ENCODE measurements around the gene MKKS. TPM values are rescaled to one million over a fixed set of nuclear protein-coding genes. Genes with fewer than 3 reads are reported as not detected.

The MKKS gene
- total RNA-seq, 1 experiment from 2014 or later = 16.3 TPM

GRCh38 chr20:10357061-10357708 is 76.8 kb downstream of the MKKS start:
- H3K27ac ChIP-seq = no peak overlapping the region
- H3K27me3 ChIP-seq = no peaks in the 10 kb centered on the region
- DNase-seq = no peak
- H3K36me3 ChIP-seq = no peaks in the 10 kb centered on the region
- H3K9me3 ChIP-seq (replicated peaks) = no peaks in the 10 kb centered on the region
- no peak overlapping the region for H3K4me3 ChIP-seq
- peaks cover 16% of the 10 kb centered on the region for H3K4me1 ChIP-seq

GRCh38 chr20:10356628-10357027 is 77.4 kb downstream of the MKKS start:
- Histone ChIP-seq H3K27ac (no peak overlapping the region), H3K9me3 (replicated peaks) (no peaks in the 10 kb centered on the region), H3K4me1 (peaks cover 17% of the 10 kb centered on the region), H3K27me3 (no peaks in the 10 kb centered on the region), H3K4me3 (no peak overlapping the region), H3K36me3 (no peaks in the 10 kb centered on the region)
- no peak for DNase-seq

DNA sequence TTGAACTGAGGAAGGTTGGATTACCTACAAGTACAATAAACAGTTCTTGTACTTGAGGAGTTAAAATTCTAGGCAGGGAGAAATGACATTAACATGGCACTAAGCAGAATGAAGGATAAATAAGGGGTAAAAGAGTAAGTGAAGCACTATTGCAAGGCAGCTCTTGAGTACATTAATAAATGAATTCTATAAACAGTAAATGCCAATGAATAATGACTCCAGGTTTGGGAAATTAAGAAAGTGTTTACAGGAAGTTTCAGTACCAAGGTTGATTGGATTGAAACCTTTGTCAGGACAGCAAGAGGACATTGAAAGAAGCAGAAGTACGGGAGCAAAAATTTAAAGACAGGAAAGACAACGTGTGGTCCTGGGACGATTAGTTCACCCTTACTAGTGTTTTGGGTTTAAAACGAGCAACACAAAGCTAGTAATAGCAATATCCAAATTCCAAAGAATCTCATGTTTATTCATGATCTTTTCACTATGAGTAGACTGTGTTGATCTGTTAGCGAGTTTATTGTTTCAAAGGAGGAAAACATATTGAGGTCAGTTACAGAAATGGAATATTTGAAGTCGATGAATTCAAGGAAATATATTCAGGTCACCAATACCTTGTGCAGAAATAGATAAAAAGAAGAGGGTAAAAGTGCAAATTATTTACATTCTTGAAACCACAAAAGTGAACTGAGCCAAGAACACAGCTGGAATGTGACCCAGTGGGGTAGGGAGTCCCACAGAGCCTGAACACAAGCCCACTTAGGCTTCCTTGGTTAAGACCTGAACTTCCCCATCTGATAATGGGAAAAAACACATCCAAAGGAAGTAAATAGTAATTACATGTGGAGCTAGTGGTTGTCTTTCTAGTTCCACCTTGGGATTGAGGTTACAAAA is 80.8 kb downstream of the MKKS start:
- H3K27ac ChIP-seq = no peak overlapping the region
- H3K4me1 ChIP-seq = peaks cover 17% of the 10 kb centered on the region
- no peaks in the 10 kb centered on the region for H3K36me3 ChIP-seq
- no peaks in the 10 kb centered on the region for H3K9me3 ChIP-seq (replicated peaks)
- H3K4me3 ChIP-seq = no peak overlapping the region
- DNase-seq = peak in 1 of 2 experiments; percentile 9
- no peaks in the 10 kb centered on the region for H3K27me3 ChIP-seq

Other genes starting within 250 kb of the MKKS start
- gene SNAP25, start 215.4 kb downstream of the MKKS start, total RNA-seq (2014; rRNA removed; shearing (Covaris generic)) = not detected in 2 replicates
- 10.3 and 11.5 TPM in 2 replicates for gene SLX4IP, start 1.1 kb upstream of the MKKS start, total RNA-seq (2014; rRNA removed; shearing (Covaris generic))
- 8.8 TPM in 2 replicates for gene JAG1, start 239.8 kb upstream of the MKKS start, total RNA-seq (2014; rRNA removed; shearing (Covaris generic))

Measured in SJCRH30 (cell line).